ENCODE measurements around the gene PGAP2.
A peak's percentile ranks its signal among the peaks of the same experiment; 100 is the strongest.

PGAP2 gene

GRCh38 chr11:3831378-3832239 lies 23.2 kb downstream of the PGAP2 start:
- no peak for DNase-seq (ENCODE audit: low spot score)

GRCh38 chr11:3832816-3833215 lies 24.5 kb downstream of the PGAP2 start:
- DNase-seq (ENCODE audit: low spot score) (no peak), FAIRE-seq (no peak)

More at GRCh38 chr11:3831378-3832239, 23.2 kb downstream of the PGAP2 start:
- FAIRE-seq = no peak

- no peak for FAIRE-seq
Observed at GRCh38 chr11:3833449-3833848, 25.1 kb downstream of the PGAP2 start.

GRCh38 chr11:3834349-3834663 lies 25.9 kb downstream of the PGAP2 start:
- DNase-seq (ENCODE audit: low spot score) (no peak), FAIRE-seq (no peak)

More at GRCh38 chr11:3833449-3833848, 25.1 kb downstream of the PGAP2 start:
- DNase-seq (ENCODE audit: low spot score) = no peak

- DNase-seq (ENCODE audit: low spot score) (no peak), FAIRE-seq (no peak)
Observed at GRCh38 chr11:3834664-3835461, 26.5 kb downstream of the PGAP2 start.

- no peak for DNase-seq (ENCODE audit: low spot score)
Observed at GRCh38 chr11:3835751-3836150, 27.4 kb downstream of the PGAP2 start.

GRCh38 chr11:3836903-3837302 lies 28.5 kb downstream of the PGAP2 start:
- DNase-seq (ENCODE audit: low spot score) (no peak), FAIRE-seq (no peak)

More at GRCh38 chr11:3835751-3836150, 27.4 kb downstream of the PGAP2 start:
- FAIRE-seq = no peak

GRCh38 chr11:3837793-3838192 lies 29.4 kb downstream of the PGAP2 start:
- DNase-seq (ENCODE audit: low spot score) (no peak), FAIRE-seq (no peak)

GRCh38 chr11:3838504-3838903 lies 30.1 kb downstream of the PGAP2 start:
- no peak for DNase-seq (ENCODE audit: low spot score)
- FAIRE-seq = no peak

GRCh38 chr11:3840004-3840869 lies 31.9 kb downstream of the PGAP2 start:
- FAIRE-seq (no peak), DNase-seq (ENCODE audit: low spot score) (no peak)

- DNase-seq (ENCODE audit: low spot score) = peak; percentile 92
Observed at GRCh38 chr11:3840870-3841425, 32.6 kb downstream of the PGAP2 start, which contains the start of gene RHOG. Gene RHOG, minus strand, starts transcription at chr11:3840959. Its CDS starts 12,821 bp downstream, at chr11:3828138.

GRCh38 chr11:3841426-3842350 lies 33.3 kb downstream of the PGAP2 start:
- peak; percentile 86 for DNase-seq (ENCODE audit: low spot score)
- FAIRE-seq = no peak

More at GRCh38 chr11:3840870-3841425, 32.6 kb downstream of the PGAP2 start, which contains the start of gene RHOG:
- FAIRE-seq = no peak

GRCh38 chr11:3843326-3843725 lies 35.0 kb downstream of the PGAP2 start:
- DNase-seq (ENCODE audit: low spot score) (no peak), FAIRE-seq (no peak)

GRCh38 chr11:3845246-3845645 lies 36.9 kb downstream of the PGAP2 start:
- DNase-seq (ENCODE audit: low spot score) (no peak), FAIRE-seq (no peak)

- DNase-seq (ENCODE audit: low spot score) = no peak
- FAIRE-seq = no peak
Observed at GRCh38 chr11:3845670-3846069, 37.3 kb downstream of the PGAP2 start.

- FAIRE-seq (no peak), DNase-seq (ENCODE audit: low spot score) (peak; percentile 44)
Observed at GRCh38 chr11:3849297-3849874, 41.0 kb downstream of the PGAP2 start.

- FAIRE-seq (no peak), DNase-seq (ENCODE audit: low spot score) (no peak)
Observed at GRCh38 chr11:3853545-3853842, 45.1 kb downstream of the PGAP2 start.

GRCh38 chr11:3853899-3854659 lies 45.7 kb downstream of the PGAP2 start:
- FAIRE-seq = no peak

GRCh38 chr11:3854660-3854976 lies 46.3 kb downstream of the PGAP2 start:
- no peak for FAIRE-seq

More at GRCh38 chr11:3853899-3854659, 45.7 kb downstream of the PGAP2 start:
- no peak for DNase-seq (ENCODE audit: low spot score)

More at GRCh38 chr11:3854660-3854976, 46.3 kb downstream of the PGAP2 start:
- DNase-seq (ENCODE audit: low spot score) = no peak

All from urothelium cell line (cell line).